OCI-LY1 (cell line): Measurements from ENCODE around the gene RHBDF1.

Experiments
- H2AFZ ChIP-seq: fragments of 200-600 bp; sonication (generic), shearing (Covaris generic); 2 replicates; pipeline ENCODE4 v1.6.0; 2014; ENCODE audit warnings: antibody characterized with exemption, mild to moderate bottlenecking, low read length
- H3F3A ChIP-seq: fragments of 200-600 bp; sonication (generic), shearing (Covaris generic); 2 replicates; pipeline ENCODE4 v1.6.0; 2014; ENCODE audit warnings: mild to moderate bottlenecking, antibody characterized with exemption, low read length, moderate library complexity; ENCODE audit not compliant: insufficient read depth
- H3K27ac ChIP-seq: fragments of 200-600 bp; sonication (generic); 2 replicates; pipeline ENCODE4 v1.5.1; 2014; ENCODE audit warnings: low read length, mixed run types, mild to moderate bottlenecking, low read depth; ENCODE audit not compliant: poor library complexity, severe bottlenecking
- H3K27me3 ChIP-seq: fragments of 200-600 bp; sonication (generic); 2 replicates; pipeline ENCODE4 v1.6.0; 2014; ENCODE audit warnings: antibody characterized with exemption, mild to moderate bottlenecking, low read length, moderate library complexity; ENCODE audit not compliant: insufficient read depth
- H3K36me3 ChIP-seq: fragments of 200-600 bp; sonication (generic); 2 replicates; pipeline ENCODE4 v1.6.1; 2014; ENCODE audit warnings: mild to moderate bottlenecking, antibody characterized with exemption, low read length, moderate library complexity, mixed read lengths; ENCODE audit not compliant: insufficient read depth
- H3K4me1 ChIP-seq: fragments of 200-600 bp; sonication (generic); 2 replicates; pipeline ENCODE4 v1.5.1; 2014; ENCODE audit warnings: mild to moderate bottlenecking, low read length, moderate library complexity; ENCODE audit not compliant: insufficient read depth, severe bottlenecking
- H3K4me2 ChIP-seq: fragments of 200-600 bp; sonication (generic), shearing (Covaris generic); 2 replicates; pipeline ENCODE4 v1.6.1; 2014; ENCODE audit warnings: low read length
- H3K4me3 ChIP-seq: fragments of 200-600 bp; sonication (generic); 2 replicates; pipeline ENCODE4 v1.5.1; 2014; ENCODE audit warnings: low read length, low read depth, mild to moderate bottlenecking, mixed read lengths; ENCODE audit not compliant: poor library complexity, severe bottlenecking
- H3K79me2 ChIP-seq: fragments of 200-600 bp; shearing (Covaris generic); 2 replicates; pipeline ENCODE4 v1.6.1; 2016; ENCODE audit warnings: mixed run types, low read length, mixed read lengths; ENCODE audit not compliant: insufficient read depth
- H3K9ac ChIP-seq: fragments of 200-600 bp; sonication (generic), shearing (Covaris generic); 2 replicates; pipeline ENCODE4 v1.6.1; 2014; ENCODE audit warnings: mild to moderate bottlenecking, low read length, mixed read lengths
- H3K9me2 ChIP-seq: fragments of 200-600 bp; sonication (generic), shearing (Covaris generic); 2 replicates; pipeline ENCODE4 v1.6.1; 2014; ENCODE audit warnings: low read depth, mild to moderate bottlenecking, low read length, mixed read lengths
- H3K9me3 ChIP-seq: fragments of 200-600 bp; shearing (Covaris generic); 2 replicates; pipeline ENCODE4 v1.6.1; 2014; ENCODE audit warnings: low read length, mixed read lengths
- H4K20me1 ChIP-seq: fragments of 200-600 bp; sonication (generic), shearing (Covaris generic); 2 replicates; pipeline ENCODE4 v1.6.0; 2016; ENCODE audit warnings: mild to moderate bottlenecking, low read length; ENCODE audit not compliant: insufficient read depth
- CTCF ChIP-seq: fragments of 200-600 bp; sonication (generic), shearing (Covaris generic); IDR thresholded peaks from 2 replicates; pipeline ENCODE4 v1.5.1; 2017; ENCODE audit warnings: mild to moderate bottlenecking, antibody characterized with exemption, low read length, moderate library complexity, mixed read lengths
- EZH2 ChIP-seq: fragments of 200-600 bp; sonication (generic), shearing (Covaris generic); IDR thresholded peaks from 2 replicates; pipeline ENCODE4 v1.8.0; 2017; ENCODE audit warnings: borderline replicate concordance, mixed run types, mild to moderate bottlenecking, antibody characterized with exemption, low read length, moderate library complexity, mixed read lengths

RHBDF1 gene

GRCh38 chr16:116015-116414 lies 43.6 kb upstream of the RHBDF1 start:
- Histone ChIP-seq H3K36me3 (peaks cover 37% of the 10 kb centered on the region), H3K27me3 (no peaks in the 10 kb centered on the region), H3K4me2 (no peak overlapping the region), H3F3A (no peaks in the 10 kb centered on the region), H3K4me3 (no peak overlapping the region), H3K79me2 (no peaks in the 10 kb centered on the region), H2AFZ (no peak overlapping the region), H3K9me2 (no peaks in the 10 kb centered on the region), H4K20me1 (no peaks in the 10 kb centered on the region), H3K9ac (no peak overlapping the region), H3K9me3 (no peaks in the 10 kb centered on the region), H3K4me1 (peaks cover 4% of the 10 kb centered on the region), H3K27ac (no peak overlapping the region)
- TF ChIP-seq CTCF, result no peak
- TF ChIP-seq EZH2, result no peak

GRCh38 chr16:114327-114726 lies 41.9 kb upstream of the RHBDF1 start:
- H3K27ac ChIP-seq, result no peak overlapping the region
- H3K9me3 ChIP-seq, result no peaks in the 10 kb centered on the region
- no peaks in the 10 kb centered on the region for H4K20me1 ChIP-seq

GRCh38 chr16:112153-112840 lies 39.9 kb upstream of the RHBDF1 start:
- no peak for TF ChIP-seq CTCF
- TF ChIP-seq EZH2, result no peak
- H3F3A ChIP-seq, result no peaks in the 10 kb centered on the region
- no peak overlapping the region for H3K4me3 ChIP-seq
- H2AFZ ChIP-seq, result no peak overlapping the region
- H3K27ac ChIP-seq, result no peak overlapping the region
- H3K4me2 ChIP-seq, result no peak overlapping the region
- H3K27me3 ChIP-seq, result no peaks in the 10 kb centered on the region
- no peaks in the 10 kb centered on the region for H4K20me1 ChIP-seq
- peaks cover 47% of the 10 kb centered on the region for H3K36me3 ChIP-seq
- H3K9ac ChIP-seq, result no peak overlapping the region
- H3K4me1 ChIP-seq, result no peaks in the 10 kb centered on the region
- H3K9me3 ChIP-seq, result no peaks in the 10 kb centered on the region
- H3K79me2 ChIP-seq, result no peaks in the 10 kb centered on the region
- no peaks in the 10 kb centered on the region for H3K9me2 ChIP-seq

More at GRCh38 chr16:114327-114726, 41.9 kb upstream of the RHBDF1 start:
- no peaks in the 10 kb centered on the region for H3K79me2 ChIP-seq
- H3K36me3 ChIP-seq, result peaks cover 47% of the 10 kb centered on the region
- H3K27me3 ChIP-seq, result no peaks in the 10 kb centered on the region
- no peak overlapping the region for H2AFZ ChIP-seq
- TF ChIP-seq CTCF (no peak), EZH2 (no peak)
- H3K4me2 ChIP-seq, result no peak overlapping the region
- H3K9me2 ChIP-seq, result no peaks in the 10 kb centered on the region
- H3F3A ChIP-seq, result no peaks in the 10 kb centered on the region
- peaks cover 4% of the 10 kb centered on the region for H3K4me1 ChIP-seq
- no peak overlapping the region for H3K9ac ChIP-seq
- H3K4me3 ChIP-seq, result no peak overlapping the region
